HepG2 (cell line): ENCODE results near the gene PKP3. TPM values are rescaled to one million over a fixed set of nuclear protein-coding genes. Genes with fewer than 3 reads are reported as not detected.
A peak's percentile ranks its signal among the peaks of the same experiment; 100 is the strongest.

Source experiments
- ATAC-seq: fragments of 200-7000 bp; cut with Tn5 transposase; 3 replicates; pipeline ENCODE4 v1.9.1; 2020; ENCODE audit warnings: mild to moderate bottlenecking, moderate library complexity
- BruUV-seq: library from RNA; stranded (reverse); fragments of 400-500 nt; replicated peaks from 2 replicates; lab custom pipeline; 2021; lab: Mats Ljungman, UMichigan
- CTCF ChIA-PET: fragments of 300-600 bp; formaldehyde crosslinking; extraction: SDS; loops from one replicate; lab custom pipeline; 2021; ENCODE audit warnings: low total read pairs, inconsistent platforms, low intra/inter-chr PET ratio; lab: Yijun Ruan, JAX
- POLR2A ChIA-PET: fragments of 350-600 bp; sonication (Branson Sonifier 250); formaldehyde crosslinking; loops from one replicate; lab custom pipeline; 2020; ENCODE audit warnings: antibody characterized with exemption, inconsistent platforms; lab: Yijun Ruan, JAX
- DNase-seq: peaks from one replicate; pipeline ENCODE4 v3.0.0-alpha.2; 2015; ENCODE audit warnings: low spot score
- FAIRE-seq: peaks from 3 replicates; lab custom pipeline; 2011; peaks lifted over from hg19 to GRCh38; lab: Jason Lieb, UNC
- H2AFZ ChIP-seq: one replicate; pipeline ENCODE4 v1.6.1; 2011; ENCODE audit warnings: low read length, inconsistent platforms
- H3K27ac ChIP-seq: fragments of 300-600 bp; 3 replicates; pipeline ENCODE4 v1.8.0; 2011; ENCODE audit warnings: mixed run types, mild to moderate bottlenecking, mixed read lengths, low read length, inconsistent platforms; ENCODE audit not compliant: insufficient read depth; ENCODE audit errors: extremely low read length
- H3K27me3 ChIP-seq, 2 experiments: fragments of 200-600 bp in 1 of 2; 2 replicates in 1 of 2; 3 replicates in 1 of 2; pipeline versions ENCODE4 v1.6.0 to v1.8.0; 2011; ENCODE audit warnings: low read length in 2 of 2, mild to moderate bottlenecking in 2 of 2, moderate library complexity in 2 of 2, inconsistent platforms in 1 of 2; ENCODE audit not compliant: insufficient read depth in 2 of 2, control insufficient read depth in 1 of 2
- H3K36me3 ChIP-seq, 2 experiments: fragments of 200-600 bp in 1 of 2; replicated peaks in 1 of 2; 2 replicates in 1 of 2; 3 replicates in 1 of 2; pipeline versions ENCODE4 v1.5.1 to v1.8.0; 2011; ENCODE audit warnings: low read length in 2 of 2, inconsistent platforms in 1 of 2; ENCODE audit not compliant: insufficient read depth in 2 of 2, control insufficient read depth in 1 of 2
- H3K4me1 ChIP-seq: 2 replicates; pipeline ENCODE4 v1.5.1; 2012; ENCODE audit warnings: low read length, inconsistent platforms; ENCODE audit not compliant: insufficient read depth
- H3K4me2 ChIP-seq: 2 replicates; pipeline ENCODE4 v1.6.0; 2011; ENCODE audit warnings: low read depth, low read length, inconsistent platforms
- H3K4me3 ChIP-seq, 3 experiments: fragments of 200-600 bp in 1 of 3; sonication (generic), shearing (Covaris generic) in 1 of 3; replicated peaks in 1 of 3; 2 replicates each; pipeline ENCODE4 v1.5.1; 2011 to 2016; ENCODE audit warnings: low read length in 3 of 3, inconsistent platforms in 2 of 3, low read depth in 2 of 3, mild to moderate bottlenecking in 2 of 3, control low read depth in 1 of 3, mixed read lengths in 1 of 3; ENCODE audit not compliant: insufficient read depth in 1 of 3
- H3K79me2 ChIP-seq: one replicate; pipeline ENCODE4 v1.6.1; 2011; ENCODE audit warnings: low read length, inconsistent platforms; ENCODE audit not compliant: insufficient read depth
- H3K9ac ChIP-seq: 2 replicates; pipeline ENCODE4 v1.6.0; 2011; ENCODE audit warnings: mild to moderate bottlenecking, low read depth, low read length, inconsistent platforms; ENCODE audit not compliant: insufficient read depth
- H3K9me3 ChIP-seq: 2 replicates; pipeline ENCODE4 v1.5.1; 2012; ENCODE audit warnings: mild to moderate bottlenecking, low read length
- H4K20me1 ChIP-seq: 2 replicates; pipeline ENCODE4 v1.6.0; 2011; ENCODE audit warnings: inconsistent platforms, mild to moderate bottlenecking, low read length, moderate library complexity; ENCODE audit not compliant: insufficient read depth
- AGO1 ChIP-seq: fragments of 200-400 bp; formaldehyde crosslinking; IDR thresholded peaks from 2 replicates; pipeline ENCODE4 v1.6.1; 2017; ENCODE audit warnings: mild to moderate bottlenecking, low read depth, low read length, moderate library complexity; ENCODE audit not compliant: poor library complexity, severe bottlenecking
- AGO2 ChIP-seq: fragments of 200-400 bp; formaldehyde crosslinking; optimal IDR thresholded peaks from 2 replicates; pipeline ENCODE3; 2017; ENCODE audit warnings: mild to moderate bottlenecking, low read depth, low read length, moderate library complexity
- RBFOX2 ChIP-seq: fragments of 200-400 bp; formaldehyde crosslinking; IDR thresholded peaks from 2 replicates; pipeline ENCODE4 v1.6.1; 2017; ENCODE audit warnings: low read depth, mild to moderate bottlenecking, low read length
- SETDB1 ChIP-seq: sonication (generic); formaldehyde crosslinking; IDR thresholded peaks from 2 replicates; pipeline ENCODE4 v1.5.1; 2020; ENCODE audit warnings: missing genetic modification reagents, mild to moderate bottlenecking, borderline replicate concordance
- SKI ChIP-seq: fragments of 450-650 bp; IDR thresholded peaks from one replicate; pipeline ENCODE4 v1.6.1; 2018; ENCODE audit warnings: mild to moderate bottlenecking; ENCODE audit not compliant: partially characterized antibody
- ZFYVE20 ChIP-seq: sonication (generic); formaldehyde crosslinking; IDR thresholded peaks from 2 replicates; pipeline ENCODE4 v1.8.0; 2023; ENCODE audit warnings: low read depth, mild to moderate bottlenecking, moderate library complexity, missing genetic modification reagents, borderline replicate concordance
- ZNF121 ChIP-seq: sonication (generic); formaldehyde crosslinking; IDR thresholded peaks from 2 replicates; pipeline ENCODE4 v1.5.0; 2020; ENCODE audit warnings: mild to moderate bottlenecking, missing genetic modification reagents
- ZNF773 ChIP-seq: sonication (generic); formaldehyde crosslinking; IDR thresholded peaks from 2 replicates; pipeline ENCODE4 v1.4.0; 2020; ENCODE audit warnings: missing genetic modification reagents, borderline replicate concordance
- whole genome bisulfite sequencing: methylation state at CpG from one replicate; pipeline ENCODE4 v1.1.6; 2017; ENCODE audit warnings: low lambda C conversion rate; 5-methylcytosine and 5-hydroxymethylcytosine counted together
- in situ Hi-C: cut with HindIII; loops from 2 replicates; pipeline ENCODE4 v1.10.0; 2017; ENCODE audit warnings: low pct_unique_long_range_greater_than_20kb; ENCODE audit not compliant: extremely low pct_ligation_motif_present
- intact Hi-C: fragments of 100-400 bp; cut with micrococcal nuclease; formaldehyde crosslinking; loops from one replicate; pipeline ENCODE4 v1.10.0; 2022; ENCODE audit not compliant: unreplicated experiment
- polyA plus RNA-seq, 8 experiments: library from polyadenylated mRNA; depleted of rRNA in 3 of 8; stranded (reverse) in 7 of 8; unstranded in 1 of 8; fragments of >200 nt; fragmentation: Illumina TruSeq in 4 of 8; extraction: Trizol in 4 of 8; gene quantifications; 2 replicates each; pipeline versions ENCODE4 v1.2.1 to v1.2.3, GENCODE V29; 2011 to 2016; ENCODE audit warnings: low read depth in 4 of 8, missing spikeins in 1 of 8, mixed read lengths in 1 of 8; ENCODE audit not compliant: insufficient read depth in 1 of 8
- total RNA-seq, 5 experiments: library from RNA; depleted of rRNA; stranded (reverse); fragments of >200 nt; fragmentation: Illumina TruSeq; extraction: Trizol; gene quantifications; 2 replicates each; pipeline ENCODE4 v1.2.3, GENCODE V29; 2016; ENCODE audit warnings: low read depth in 1 of 5
- TF ChIP-seq, protein P1 (sequence below): sonication (generic); formaldehyde crosslinking; IDR thresholded peaks from 2 replicates; pipeline ENCODE4 v1.8.1; 2022; ENCODE audit warnings: low read depth, mild to moderate bottlenecking, missing genetic modification reagents

The PKP3 gene
- total and polyA plus RNA-seq, 2 of the 13 experiments (the other 11 are each of a cell fraction or from before 2014, with no cell fraction given) = 18.0 to 28.7 TPM

- H3K4me1 ChIP-seq = peaks cover 7% of the 10 kb centered on the region; the same call in 1 of the 2 replicates
Observed at GRCh38 chr11:379205-380094, 14.6 kb upstream of the PKP3 start.

More at GRCh38 chr11:379205-380094, 14.6 kb upstream of the PKP3 start:
- CTCF ChIA-PET = no interaction called here
- DNase-seq (no peak), FAIRE-seq (no peak), ATAC-seq (no peak)
- no peak overlapping the region for H3K9ac ChIP-seq
- no peak overlapping the region for H3K27ac ChIP-seq
- 96% methylated on average over 54 of the region's 87 CpGs for WGBS
- no peak for TF ChIP-seq SETDB1 (CRISPR knock-in tag)
- TF ChIP-seq ZNF773 (CRISPR knock-in tag) = no peak
- TF ChIP-seq AGO1 = peak; percentile 20
- no peak for TF ChIP-seq SKI
- no peak for TF ChIP-seq ZFYVE20
- peak; percentile 70 for TF ChIP-seq RBFOX2
- TF ChIP-seq ZNF121 (CRISPR knock-in tag) = no peak
- TF ChIP-seq, protein P1, sequence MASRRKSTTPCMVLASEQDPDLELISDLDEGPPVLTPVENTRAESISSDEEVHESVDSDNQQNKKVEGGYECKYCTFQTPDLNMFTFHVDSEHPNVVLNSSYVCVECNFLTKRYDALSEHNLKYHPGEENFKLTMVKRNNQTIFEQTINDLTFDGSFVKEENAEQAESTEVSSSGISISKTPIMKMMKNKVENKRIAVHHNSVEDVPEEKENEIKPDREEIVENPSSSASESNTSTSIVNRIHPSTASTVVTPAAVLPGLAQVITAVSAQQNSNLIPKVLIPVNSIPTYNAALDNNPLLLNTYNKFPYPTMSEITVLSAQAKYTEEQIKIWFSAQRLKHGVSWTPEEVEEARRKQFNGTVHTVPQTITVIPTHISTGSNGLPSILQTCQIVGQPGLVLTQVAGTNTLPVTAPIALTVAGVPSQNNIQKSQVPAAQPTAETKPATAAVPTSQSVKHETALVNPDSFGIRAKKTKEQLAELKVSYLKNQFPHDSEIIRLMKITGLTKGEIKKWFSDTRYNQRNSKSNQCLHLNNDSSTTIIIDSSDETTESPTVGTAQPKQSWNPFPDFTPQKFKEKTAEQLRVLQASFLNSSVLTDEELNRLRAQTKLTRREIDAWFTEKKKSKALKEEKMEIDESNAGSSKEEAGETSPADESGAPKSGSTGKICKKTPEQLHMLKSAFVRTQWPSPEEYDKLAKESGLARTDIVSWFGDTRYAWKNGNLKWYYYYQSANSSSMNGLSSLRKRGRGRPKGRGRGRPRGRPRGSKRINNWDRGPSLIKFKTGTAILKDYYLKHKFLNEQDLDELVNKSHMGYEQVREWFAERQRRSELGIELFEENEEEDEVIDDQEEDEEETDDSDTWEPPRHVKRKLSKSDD (CRISPR knock-in tag) = 0 out of 2 replicates have a peak, but pooled peaks have one; percentile 24
- TF ChIP-seq AGO2 = peak; percentile 69
- no peaks in the 10 kb centered on the region for H3K9me3 ChIP-seq
- no peaks in the 10 kb centered on the region for H3K27me3 ChIP-seq
- no peaks in the 10 kb centered on the region for H4K20me1 ChIP-seq
- no peak overlapping the region for H3K4me2 ChIP-seq
- intact Hi-C loops = no loop called here
- H3K4me3 ChIP-seq = no peak overlapping the region
- POLR2A ChIA-PET = no interaction called here
- peaks cover 0 to 4% of the 10 kb centered on the region in 2 experiments; a peak in 1 of 5 replicates for H3K36me3 ChIP-seq
- no TSS peak for BruUV-seq
- no peaks in the 10 kb centered on the region for H3K79me2 ChIP-seq
- in situ Hi-C loops = no loop called here
- H2AFZ ChIP-seq = no peak overlapping the region
